T-helper 17 cell (primary cell): Measurements from ENCODE around the gene RAD51B. TPM values are rescaled to one million over a fixed set of nuclear protein-coding genes. Genes with fewer than 3 reads are reported as not detected.
"Not testable (repeated sequence)": the region's sequence is repeated elsewhere in the genome, so short reads cannot be mapped to it uniquely, and the experiment has no call there.

ENCODE experiments used
- ATAC-seq: fragments of 150-1000 bp; cut with Tn5 transposase; 2 replicates; pipeline ENCODE4 v1.10.0; 2021; ENCODE audit warnings: mild to moderate bottlenecking, moderate library complexity
- DNase-seq, 3 donors: peaks; one replicate each; pipeline versions ENCODE4 v3.0.0 to v3.0.0-alpha.2; 2020 to 2021
- H3K9me3 ChIP-seq: one replicate; pipeline ENCODE4 v1.7.0; 2013; ENCODE audit warnings: low read length, mild to moderate bottlenecking; ENCODE audit not compliant: control insufficient read depth, poor library complexity, severe bottlenecking
- H3K27ac Mint-ChIP-seq: one replicate; pipeline ENCODE4 v1.8.0; 2022; ENCODE audit warnings: mild to moderate bottlenecking, moderate library complexity, mixed read lengths
- H3K27me3 Mint-ChIP-seq: one replicate; pipeline ENCODE4 v1.8.0; 2022; ENCODE audit warnings: mixed read lengths
- H3K36me3 Mint-ChIP-seq: one replicate; pipeline ENCODE4 v1.8.0; 2022; ENCODE audit warnings: low read depth, mixed read lengths
- H3K4me1 Mint-ChIP-seq: one replicate; pipeline ENCODE4 v1.8.0; 2022; ENCODE audit warnings: mild to moderate bottlenecking, mixed read lengths
- H3K4me3 Mint-ChIP-seq: one replicate; pipeline ENCODE4 v1.8.0; 2022; ENCODE audit warnings: mild to moderate bottlenecking, moderate library complexity, mixed read lengths
- total RNA-seq, 4 donors: library from RNA in 2 of 4; stranded (reverse) in 2 of 4; gene quantifications; one replicate each; pipeline ENCODE4 v1.2.3 and lab custom pipeline; 2022 to 2026

The RAD51B gene
- total RNA-seq, 2 donors from 2014 or later = 17.0 to 20.7 TPM

- Mint-ChIP-seq H3K27ac (peak overlapping the region; percentile 69), H3K36me3 (no peaks in the 10 kb centered on the region), H3K27me3 (no peaks in the 10 kb centered on the region), H3K4me1 (peaks cover 14% of the 10 kb centered on the region), H3K4me3 (no peak overlapping the region)
- DNase-seq = no peak
- no peaks in the 10 kb centered on the region for H3K9me3 ChIP-seq
- ATAC-seq = no peak
These were observed 939.5 kb downstream of the RAD51B start for GRCh38 chr14:68759017-68759560.

- H3K36me3 Mint-ChIP-seq = no peaks in the 10 kb centered on the region
- DNase-seq (no peak), ATAC-seq (no peak)
- H3K4me1 Mint-ChIP-seq = peaks cover 17% of the 10 kb centered on the region
- no peaks in the 10 kb centered on the region for H3K9me3 ChIP-seq
- H3K27ac Mint-ChIP-seq = peak overlapping the region; percentile 69
- H3K4me3 Mint-ChIP-seq = no peak overlapping the region
- H3K27me3 Mint-ChIP-seq = no peaks in the 10 kb centered on the region
These were observed 940.4 kb downstream of the RAD51B start for GRCh38 chr14:68759937-68760336.

- peaks cover 22% of the 10 kb centered on the region for H3K4me1 Mint-ChIP-seq
- no peak for DNase-seq
- no peaks in the 10 kb centered on the region for H3K9me3 ChIP-seq
- no peak overlapping the region for H3K4me3 Mint-ChIP-seq
- H3K27ac Mint-ChIP-seq = no peak overlapping the region
- H3K36me3 Mint-ChIP-seq = no peaks in the 10 kb centered on the region
- no peak for ATAC-seq
- H3K27me3 Mint-ChIP-seq = no peaks in the 10 kb centered on the region
These were observed 941.2 kb downstream of the RAD51B start for GRCh38 chr14:68760761-68761160.

- H3K36me3 Mint-ChIP-seq = no peaks in the 10 kb centered on the region
These were observed 941.8 kb downstream of the RAD51B start for GRCh38 chr14:68761391-68761790.

GRCh38 chr14:68762953-68763764, 943.6 kb downstream of the RAD51B start:
- Mint-ChIP-seq H3K27ac (no peak overlapping the region), H3K4me1 (peaks cover 24% of the 10 kb centered on the region), H3K36me3 (no peaks in the 10 kb centered on the region), H3K4me3 (no peak overlapping the region), H3K27me3 (no peaks in the 10 kb centered on the region)
- DNase-seq (no peak), ATAC-seq (no peak)
- no peaks in the 10 kb centered on the region for H3K9me3 ChIP-seq

More at GRCh38 chr14:68761391-68761790, 941.8 kb downstream of the RAD51B start:
- no peaks in the 10 kb centered on the region for H3K9me3 ChIP-seq
- ATAC-seq (no peak), DNase-seq (no peak)
- no peaks in the 10 kb centered on the region for H3K27me3 Mint-ChIP-seq
- peaks cover 22% of the 10 kb centered on the region for H3K4me1 Mint-ChIP-seq
- no peak overlapping the region for H3K4me3 Mint-ChIP-seq
- H3K27ac Mint-ChIP-seq = no peak overlapping the region

- H3K27ac Mint-ChIP-seq, ATAC-seq, H3K9me3 ChIP-seq, DNase-seq, H3K4me3 Mint-ChIP-seq, H3K36me3 Mint-ChIP-seq, H3K27me3 Mint-ChIP-seq: not testable (repeated sequence)
- peaks cover 24% of the 10 kb centered on the region for H3K4me1 Mint-ChIP-seq
These were observed 944.3 kb downstream of the RAD51B start for GRCh38 chr14:68763843-68764242.

GRCh38 chr14:68766299-68767247, 947.0 kb downstream of the RAD51B start:
- H3K27me3 Mint-ChIP-seq = no peaks in the 10 kb centered on the region
- peaks cover 31% of the 10 kb centered on the region for H3K4me1 Mint-ChIP-seq
- H3K4me3 Mint-ChIP-seq = no peak overlapping the region
- H3K27ac Mint-ChIP-seq = peak overlapping the region; percentile 6
- ATAC-seq = no peak
- no peaks in the 10 kb centered on the region for H3K36me3 Mint-ChIP-seq
- DNase-seq = no peak
- no peaks in the 10 kb centered on the region for H3K9me3 ChIP-seq

GRCh38 chr14:68767248-68767645, 947.7 kb downstream of the RAD51B start:
- Mint-ChIP-seq H3K36me3 (no peaks in the 10 kb centered on the region), H3K27me3 (no peaks in the 10 kb centered on the region), H3K4me1 (peaks cover 34% of the 10 kb centered on the region), H3K4me3 (no peak overlapping the region), H3K27ac (no peak overlapping the region)
- DNase-seq (no peak), ATAC-seq (no peak)
- H3K9me3 ChIP-seq = no peaks in the 10 kb centered on the region

- Mint-ChIP-seq H3K27ac (no peak overlapping the region), H3K4me3 (no peak overlapping the region), H3K4me1 (peaks cover 39% of the 10 kb centered on the region), H3K36me3 (no peaks in the 10 kb centered on the region), H3K27me3 (no peaks in the 10 kb centered on the region)
- ATAC-seq = no peak
- no peaks in the 10 kb centered on the region for H3K9me3 ChIP-seq
- DNase-seq = no peak
These were observed 948.7 kb downstream of the RAD51B start for GRCh38 chr14:68768316-68768715.

- Mint-ChIP-seq H3K27me3 (no peaks in the 10 kb centered on the region), H3K36me3 (no peaks in the 10 kb centered on the region), H3K4me1 (peaks cover 40% of the 10 kb centered on the region), H3K4me3 (no peak overlapping the region), H3K27ac (peak overlapping the region; percentile 79)
- ATAC-seq = no peak
- no peaks in the 10 kb centered on the region for H3K9me3 ChIP-seq
- DNase-seq = no peak
These were observed 950.5 kb downstream of the RAD51B start for GRCh38 chr14:68770051-68770450.

- H3K4me3 Mint-ChIP-seq = peak overlapping the region; percentile 75
- peak overlapping the region; percentile 88 for H3K27ac Mint-ChIP-seq
- H3K36me3 Mint-ChIP-seq = no peaks in the 10 kb centered on the region
- ATAC-seq = no peak
- peaks cover 40% of the 10 kb centered on the region for H3K4me1 Mint-ChIP-seq
- H3K9me3 ChIP-seq = peaks cover 3% of the 10 kb centered on the region
- no peak for DNase-seq
- H3K27me3 Mint-ChIP-seq = no peaks in the 10 kb centered on the region
These were observed 951.1 kb downstream of the RAD51B start for GRCh38 chr14:68770553-68771286.

GRCh38 chr14:68771631-68772030, 952.1 kb downstream of the RAD51B start:
- peak overlapping the region; percentile 88 for H3K27ac Mint-ChIP-seq
- H3K9me3 ChIP-seq = peaks cover 3% of the 10 kb centered on the region
- peak overlapping the region; percentile 75 for H3K4me3 Mint-ChIP-seq
- no peaks in the 10 kb centered on the region for H3K27me3 Mint-ChIP-seq
- peaks cover 37% of the 10 kb centered on the region for H3K4me1 Mint-ChIP-seq
- DNase-seq = no peak
- H3K36me3 Mint-ChIP-seq = no peaks in the 10 kb centered on the region
- ATAC-seq = peak; percentile 67
